AML-193 (cell line): ENCODE results near the gene BAIAP3.

Source experiments
- DNase-seq, 2 experiments: peaks; one replicate each; lab custom pipeline; 2025; lab: John Stamatoyannopoulos, UW

Gene BAIAP3

DNA sequence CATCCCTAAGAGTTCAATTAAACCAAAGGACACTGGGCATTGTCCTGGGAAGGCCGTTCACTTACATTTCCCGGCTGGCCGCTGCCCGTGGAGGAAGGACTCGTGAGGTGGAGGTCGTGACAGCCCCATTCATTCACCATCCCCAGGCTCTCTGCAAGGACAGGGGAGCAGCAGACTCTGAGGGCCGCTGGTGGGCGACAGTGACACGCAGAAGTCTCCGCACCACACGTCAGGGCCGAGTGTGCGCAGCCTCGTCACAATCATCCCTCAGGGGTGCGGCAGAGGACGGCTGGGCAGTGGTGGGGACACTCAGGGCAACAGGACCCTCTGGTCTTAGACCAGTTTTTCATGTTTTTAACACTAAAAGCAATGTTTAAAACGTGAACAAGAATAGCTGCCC is 59.4 kb downstream of the BAIAP3 start:
- no peak for DNase-seq

DNA sequence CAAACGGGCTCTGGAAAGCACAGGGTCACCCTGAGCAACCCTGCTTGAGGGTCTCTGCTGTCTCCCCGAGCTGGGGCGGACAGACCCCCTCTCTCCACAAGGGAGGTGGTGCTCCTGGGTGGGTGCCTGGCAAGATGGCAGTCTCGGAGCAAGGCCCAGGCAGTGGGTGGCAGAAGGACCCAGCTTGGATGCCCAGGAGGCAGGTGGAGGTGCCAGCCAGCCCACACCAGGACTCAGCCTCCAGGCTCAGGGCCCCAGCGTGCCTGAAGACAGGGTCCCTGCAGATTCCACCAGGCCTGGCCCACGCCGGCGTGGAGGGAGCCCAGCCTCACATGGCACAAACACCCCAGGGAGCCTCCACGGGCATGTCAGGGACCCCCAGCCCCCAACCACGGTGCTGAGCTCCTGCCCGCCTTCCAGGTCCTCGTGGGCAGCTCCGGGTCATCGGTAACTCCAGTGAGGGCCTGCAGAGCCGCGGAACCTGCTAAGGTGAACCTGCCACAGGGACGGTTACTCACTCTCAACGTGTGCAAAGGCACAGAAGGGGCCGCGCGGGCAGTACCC is 60.2 kb downstream of the BAIAP3 start:
- no peak for DNase-seq

DNA sequence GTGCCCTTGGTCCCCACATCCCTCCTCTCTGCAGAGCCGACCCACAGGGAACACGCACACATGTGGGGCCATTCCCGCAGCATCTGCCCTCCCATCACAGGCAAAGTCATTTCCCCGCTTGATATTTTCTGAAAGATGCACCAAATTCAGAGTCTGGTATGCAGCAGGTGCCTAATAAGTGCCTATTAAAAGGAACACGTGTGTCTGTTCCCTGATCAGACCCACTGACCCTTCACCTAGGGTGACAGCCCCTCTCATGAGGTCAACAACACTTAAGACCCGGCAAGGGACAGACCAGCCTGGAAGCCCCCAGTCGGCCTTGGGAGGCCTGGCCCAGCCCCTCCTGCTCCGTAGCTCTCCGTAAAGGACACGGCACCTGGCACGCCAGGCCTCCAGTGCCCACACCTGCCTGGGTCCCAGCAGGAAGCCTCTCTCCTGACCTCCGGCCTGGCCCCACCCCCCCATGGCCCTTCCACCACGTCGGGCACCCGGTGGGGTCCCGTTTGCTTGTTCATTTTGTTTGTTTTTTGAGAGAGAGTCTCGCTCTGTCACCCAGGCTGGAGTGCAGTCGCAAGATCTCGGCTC is 61.0 kb downstream of the BAIAP3 start:
- no peak for DNase-seq

DNA sequence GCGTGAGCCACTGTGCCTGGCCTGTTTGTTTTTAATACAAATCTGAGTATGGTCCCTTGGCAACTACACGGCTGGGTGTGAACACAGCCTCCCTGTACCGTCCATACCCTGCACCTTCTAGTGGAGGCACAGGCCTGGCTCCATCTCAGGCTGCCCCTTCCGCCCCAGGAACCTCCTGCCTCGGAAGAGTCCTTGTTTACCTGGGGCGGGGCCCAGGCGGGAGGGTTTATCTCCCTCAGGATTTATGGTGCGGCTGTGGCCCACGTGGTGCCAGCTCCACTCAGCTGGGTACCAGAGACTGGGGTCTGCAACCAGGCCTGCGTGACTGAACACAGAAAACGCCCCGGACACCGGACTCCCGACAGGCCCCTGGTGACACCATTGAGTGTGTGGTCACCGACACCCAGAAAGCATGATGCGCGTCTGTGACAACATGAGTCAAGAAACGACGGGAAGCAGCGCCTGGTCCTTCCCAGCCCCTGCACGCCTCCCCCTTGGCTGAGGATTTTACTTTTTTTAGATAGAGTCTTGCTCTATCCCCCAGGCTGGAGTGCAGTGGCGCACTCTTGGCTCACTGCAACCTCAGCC is 62.1 kb downstream of the BAIAP3 start:
- DNase-seq, result no peak

DNA sequence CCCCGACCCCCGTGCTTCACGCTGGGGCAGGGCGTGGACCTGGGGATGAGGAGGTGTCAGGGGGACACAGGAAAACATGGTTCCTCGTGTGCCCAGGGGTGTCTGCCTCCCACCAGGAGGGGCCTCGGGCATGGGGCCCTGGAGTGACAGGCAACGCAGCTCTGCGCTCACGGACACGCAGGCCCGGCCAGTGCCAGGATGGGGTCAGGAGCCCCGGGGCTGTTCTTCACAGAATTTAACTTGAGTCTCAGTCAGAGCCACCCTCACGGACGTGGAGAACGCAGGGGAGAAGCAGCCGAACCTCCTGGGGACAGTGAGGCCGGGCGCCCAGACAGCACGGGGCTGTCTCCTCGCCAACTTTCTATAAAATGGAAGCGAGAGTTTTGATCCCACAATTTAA is 64.3 kb downstream of the BAIAP3 start:
- DNase-seq, result no peak

DNA sequence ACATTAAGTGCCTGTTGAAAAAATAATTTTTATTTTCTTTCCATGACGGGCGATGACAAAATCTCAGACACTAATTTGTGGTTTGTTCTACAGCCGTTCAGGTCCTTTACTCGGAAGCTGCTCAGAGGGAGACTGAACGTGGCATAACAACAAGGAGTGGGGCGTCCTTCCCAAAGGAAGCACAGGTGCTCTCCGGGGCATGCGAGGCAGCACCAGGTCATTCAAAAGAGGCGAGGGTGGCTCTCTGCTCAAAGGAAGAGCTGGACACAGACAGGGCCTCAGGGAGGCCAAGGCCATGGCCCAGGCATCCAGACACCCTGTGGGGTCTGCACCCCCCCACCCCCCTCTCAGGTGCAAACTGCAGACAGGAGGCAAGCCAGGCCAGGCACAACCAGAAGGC is 64.9 kb downstream of the BAIAP3 start:
- DNase-seq, result no peak
